ENCODE results near the gene TBX20. TPM values are rescaled to one million over a fixed set of nuclear protein-coding genes. Genes with fewer than 3 reads are reported as not detected.
"Not testable (repeated sequence)": the region's sequence is repeated elsewhere in the genome, so short reads cannot be mapped to it uniquely, and the experiment has no call there.

TBX20 gene
- total RNA-seq, 1 experiment from 2014 or later, result not detected

- not testable (repeated sequence) for DNase-seq (ENCODE audit: extremely low read depth, low read depth)
Measured at GRCh38 chr7:35228496-35229051, 25.3 kb downstream of the TBX20 start.

- peak; percentile 5 for DNase-seq (ENCODE audit: extremely low read depth, low read depth)
Measured at GRCh38 chr7:35227438-35227837, 26.5 kb downstream of the TBX20 start.

DNA sequence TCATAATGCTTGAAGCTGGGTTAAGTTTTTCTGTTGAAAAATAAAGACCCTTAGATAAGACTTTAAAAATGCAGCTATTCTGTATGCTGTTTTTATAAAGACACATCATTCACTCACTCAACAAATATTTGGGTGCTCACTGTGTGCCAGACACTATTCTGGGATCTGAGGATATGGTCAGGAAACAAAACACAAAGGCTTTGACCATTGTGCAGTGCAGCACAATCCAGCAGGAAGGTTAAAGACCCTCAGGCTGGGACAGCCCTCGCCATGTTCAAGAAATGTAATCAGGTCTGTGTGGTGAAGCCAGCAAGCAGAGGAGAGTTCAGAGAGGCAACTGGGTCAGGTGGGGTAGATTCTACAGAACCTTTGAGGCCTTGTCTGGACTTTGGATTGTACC, 31.5 kb downstream of the TBX20 start:
- not testable (repeated sequence) for DNase-seq (ENCODE audit: extremely low read depth, low read depth)

GRCh38 chr7:35220176-35220575, 33.7 kb downstream of the TBX20 start:
- not testable (repeated sequence) for DNase-seq (ENCODE audit: extremely low read depth, low read depth)

DNA sequence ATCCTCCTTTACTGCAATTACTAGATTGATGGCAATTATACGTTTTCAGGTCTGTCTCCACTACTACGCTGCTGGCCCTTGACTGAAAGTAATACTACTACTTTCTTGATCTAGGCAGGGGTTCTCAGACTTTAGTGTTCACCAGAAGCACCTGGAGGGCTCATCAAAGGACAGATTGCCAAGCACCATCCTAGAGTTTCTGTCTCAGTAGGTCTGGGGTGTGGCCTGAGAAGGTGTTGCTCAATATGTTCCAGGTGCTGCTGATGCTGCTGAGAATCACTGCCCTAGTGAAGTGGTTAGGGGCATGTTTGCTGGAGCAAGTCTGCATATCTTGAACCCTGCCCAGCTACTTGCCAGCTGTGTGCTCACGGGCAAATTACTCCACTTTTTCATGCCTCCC, 37.9 kb downstream of the TBX20 start:
- DNase-seq (ENCODE audit: extremely low read depth, low read depth), result not testable (repeated sequence)

- DNase-seq (ENCODE audit: extremely low read depth, low read depth), result not testable (repeated sequence)
Measured at GRCh38 chr7:35215063-35215462, 38.8 kb downstream of the TBX20 start.

DNA sequence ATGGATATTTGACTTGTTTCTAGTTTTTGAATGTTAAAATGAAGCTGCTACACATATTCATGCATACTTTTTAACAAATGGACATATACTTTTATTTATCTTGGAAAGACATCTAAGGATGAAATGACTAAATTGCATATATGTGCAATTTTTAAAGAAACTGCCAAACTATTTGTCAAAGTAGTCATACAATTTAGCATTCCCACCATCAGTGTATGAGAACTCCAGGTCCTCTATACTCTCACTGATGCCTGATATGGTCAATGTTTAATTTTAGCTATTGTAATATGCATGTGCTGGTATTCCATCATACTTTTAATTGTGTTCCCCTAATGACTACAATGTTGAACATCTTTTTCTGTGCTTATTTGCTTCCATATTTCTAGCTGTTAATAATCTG, 47.0 kb downstream of the TBX20 start:
- DNase-seq (ENCODE audit: extremely low read depth, low read depth), result not testable (repeated sequence)

- not testable (repeated sequence) for DNase-seq (ENCODE audit: extremely low read depth, low read depth)
Measured at GRCh38 chr7:35204850-35205249, 49.0 kb downstream of the TBX20 start.

DNA sequence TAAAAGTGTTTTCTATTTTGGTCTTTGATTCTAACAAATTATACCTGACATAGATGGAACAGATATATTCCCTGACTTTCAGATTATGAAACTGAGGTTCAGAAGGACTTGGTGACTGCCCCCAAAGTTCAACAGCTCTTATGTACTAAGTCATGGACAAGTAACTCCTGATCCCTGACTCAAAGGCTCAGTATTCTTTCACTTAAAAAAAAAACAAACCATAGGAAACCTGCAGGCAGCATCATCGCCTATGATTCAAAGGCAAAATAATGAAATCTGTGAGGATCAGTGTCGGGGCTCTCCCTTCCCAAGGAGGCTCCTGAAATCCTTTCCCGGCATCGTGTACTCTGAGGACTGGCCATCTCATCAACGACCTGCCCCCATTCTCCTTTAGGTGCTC, 49.9 kb downstream of the TBX20 start:
- DNase-seq (ENCODE audit: extremely low read depth, low read depth), result not testable (repeated sequence)

- not testable (repeated sequence) for DNase-seq (ENCODE audit: extremely low read depth, low read depth)
Measured at GRCh38 chr7:35202353-35202752, 51.5 kb downstream of the TBX20 start.

GRCh38 chr7:35200170-35200569, 53.7 kb downstream of the TBX20 start:
- not testable (repeated sequence) for DNase-seq (ENCODE audit: extremely low read depth, low read depth)

- DNase-seq (ENCODE audit: extremely low read depth, low read depth), result not testable (repeated sequence)
Measured at GRCh38 chr7:35198370-35199140, 55.3 kb downstream of the TBX20 start.

- DNase-seq (ENCODE audit: extremely low read depth, low read depth), result not testable (repeated sequence)
Measured at GRCh38 chr7:35191571-35191970, 62.3 kb downstream of the TBX20 start.

- DNase-seq (ENCODE audit: extremely low read depth, low read depth), result not testable (repeated sequence)
Measured at GRCh38 chr7:35190146-35190773, 63.6 kb downstream of the TBX20 start.

DNA sequence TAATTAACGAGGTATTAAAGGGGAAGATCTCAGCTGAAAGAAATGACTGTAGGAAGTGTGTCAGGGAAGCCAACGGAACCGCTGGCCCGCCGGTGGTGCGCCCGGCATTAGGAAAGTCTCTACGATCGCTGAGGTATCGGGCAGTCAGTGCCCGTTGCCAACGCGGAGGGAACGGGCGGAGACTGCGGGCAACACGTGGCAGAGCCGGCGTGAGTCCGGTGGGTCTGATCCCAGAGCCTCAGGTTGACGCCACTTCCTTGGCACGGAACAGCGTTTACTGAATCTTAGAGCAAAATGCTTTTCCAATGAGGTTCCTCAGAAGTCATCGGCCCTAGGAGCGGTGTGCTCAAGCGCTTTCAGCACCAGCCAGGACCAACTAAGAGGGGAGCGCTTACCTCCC, 67.1 kb downstream of the TBX20 start:
- not testable (repeated sequence) for DNase-seq (ENCODE audit: extremely low read depth, low read depth)

DNA sequence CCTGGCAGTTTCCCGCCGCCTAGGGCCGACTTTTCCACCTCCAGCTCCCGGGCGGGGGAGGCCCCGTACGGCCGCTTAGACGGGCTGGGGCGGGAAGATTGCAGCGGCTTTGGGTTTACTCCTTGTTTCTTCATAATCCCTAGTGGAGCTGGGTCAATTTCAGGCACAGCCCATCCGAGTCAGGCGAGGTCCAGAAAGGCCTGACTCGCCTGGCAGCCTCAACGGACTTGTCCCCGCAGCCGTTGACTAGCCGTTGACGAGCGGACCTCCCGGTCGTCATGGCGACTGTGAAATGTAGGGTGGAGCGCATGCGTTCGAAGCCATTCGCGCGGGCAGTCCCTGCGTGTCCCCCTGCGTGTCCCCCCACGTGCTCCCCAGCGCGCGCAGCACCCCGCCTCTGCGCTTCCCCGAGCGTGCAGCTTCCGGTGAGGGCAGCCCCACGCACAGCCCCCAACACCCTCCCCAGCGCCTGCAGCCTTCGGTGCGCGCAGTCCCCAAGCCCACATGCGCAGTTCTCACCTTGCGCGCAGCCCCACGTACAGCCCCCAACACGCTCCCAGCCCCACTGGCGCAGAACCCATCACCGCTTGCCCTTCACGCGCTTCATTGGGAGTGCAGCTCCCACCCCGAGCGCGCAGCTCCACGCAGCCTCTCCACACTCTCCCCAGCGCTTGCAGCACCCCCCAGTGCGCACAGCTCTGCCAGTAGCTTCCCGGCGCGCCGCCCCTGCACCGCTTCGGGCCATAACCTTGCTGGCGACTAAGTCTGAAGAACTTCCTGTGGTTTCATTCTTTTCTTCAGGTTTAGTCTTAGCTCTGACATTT, 67.8 kb downstream of the TBX20 start:
- peak; percentile 54 for DNase-seq (ENCODE audit: extremely low read depth, low read depth)

- not testable (repeated sequence) for DNase-seq (ENCODE audit: extremely low read depth, low read depth)
Measured at GRCh38 chr7:35185578-35185907, 68.4 kb downstream of the TBX20 start.

DNA sequence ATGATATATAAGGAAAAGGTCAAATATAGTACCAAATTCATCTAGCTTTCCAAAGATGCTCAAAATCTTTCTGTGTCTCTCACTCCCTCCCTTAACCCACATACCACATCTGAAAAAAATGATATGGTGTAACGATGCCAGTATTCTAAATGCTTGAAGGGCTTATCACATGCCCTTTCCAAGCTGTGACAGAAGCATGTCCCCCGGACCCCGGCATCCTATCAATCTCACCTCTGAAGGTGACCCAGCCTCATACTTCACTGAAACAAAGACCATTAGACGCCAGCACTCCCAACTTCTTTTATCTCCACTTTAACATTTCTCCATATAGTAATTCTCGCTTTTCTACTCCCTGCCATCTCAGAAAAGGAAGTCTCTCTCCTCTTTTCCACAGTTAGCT, 68.9 kb downstream of the TBX20 start:
- not testable (repeated sequence) for DNase-seq (ENCODE audit: extremely low read depth, low read depth)

GRCh38 chr7:35183873-35184503, 69.9 kb downstream of the TBX20 start:
- not testable (repeated sequence) for DNase-seq (ENCODE audit: extremely low read depth, low read depth)

- DNase-seq (ENCODE audit: extremely low read depth, low read depth), result not testable (repeated sequence)
Measured at GRCh38 chr7:35180665-35181064, 73.2 kb downstream of the TBX20 start.

All from NCI-H460 (cell line).